Forelimb muscle (tissue), 1 donor: ENCODE results near the gene PGR. TPM values are rescaled to one million over a fixed set of nuclear protein-coding genes. Genes with fewer than 3 reads are reported as not detected.

Experiments used
- DNase-seq: peaks from one replicate; pipeline ENCODE4 v3.0.0-alpha.2; 2013; ENCODE audit warnings: low read depth
- polyA plus RNA-seq: library from polyadenylated mRNA; unstranded; fragments of 120-200 nt; gene quantifications from one replicate; pipeline ENCODE4 v1.2.1, GENCODE V29; 2013; ENCODE audit not compliant: insufficient read length

Gene PGR
- polyA plus RNA-seq, 1 donor = not detected

DNA sequence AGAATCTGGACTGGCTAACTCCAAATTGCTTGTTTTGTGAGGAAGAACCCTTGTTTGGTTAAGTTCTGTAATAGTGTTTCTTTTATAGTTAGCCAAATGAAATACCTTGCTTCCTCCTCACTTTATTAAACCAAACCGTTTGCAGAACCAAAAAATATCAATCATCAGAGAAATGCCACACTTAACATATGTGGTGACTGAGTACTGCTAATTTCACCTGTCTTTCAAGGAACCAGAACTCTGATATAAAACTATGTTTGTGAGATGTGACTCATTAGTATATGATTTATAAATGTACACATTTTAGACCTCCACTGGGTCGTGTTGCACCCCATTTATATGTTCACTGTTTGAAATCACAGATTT, 119.9 kb downstream of the PGR start:
- no peak for DNase-seq

DNA sequence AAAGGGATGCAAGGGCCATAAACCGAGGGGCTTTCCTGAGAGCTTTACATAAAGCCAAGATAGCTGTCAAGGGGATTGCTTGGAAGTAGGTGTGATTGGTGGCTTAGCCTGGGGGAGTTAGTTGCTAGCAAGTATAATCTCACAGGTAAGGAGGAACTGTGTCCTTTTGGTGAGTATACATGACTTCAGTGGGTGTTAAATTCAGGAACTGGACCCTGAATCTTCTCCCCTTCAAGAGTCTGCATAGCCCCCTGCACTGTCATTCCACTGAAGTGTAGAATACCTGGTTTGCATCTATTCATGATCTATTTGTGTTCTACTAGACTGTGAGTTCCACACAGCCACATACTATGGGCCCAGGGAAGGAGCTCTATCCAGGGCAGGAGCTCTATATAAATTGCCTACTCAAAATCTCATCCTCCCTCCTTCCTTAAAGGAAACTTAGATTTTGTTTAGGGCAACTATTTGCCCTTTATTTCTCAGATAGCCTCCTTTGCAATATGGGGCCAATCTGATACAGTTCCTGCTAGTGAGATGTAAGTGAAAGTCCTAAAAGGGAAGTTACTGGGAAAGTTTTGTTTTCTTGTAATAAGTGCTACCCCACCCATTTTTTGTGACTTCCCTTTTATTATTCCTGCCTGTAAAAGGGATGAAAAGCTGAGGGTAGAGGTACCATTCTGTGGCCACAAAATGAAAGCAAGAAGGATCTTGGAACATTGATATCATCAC, 120.5 kb downstream of the PGR start:
- DNase-seq = no peak

DNA sequence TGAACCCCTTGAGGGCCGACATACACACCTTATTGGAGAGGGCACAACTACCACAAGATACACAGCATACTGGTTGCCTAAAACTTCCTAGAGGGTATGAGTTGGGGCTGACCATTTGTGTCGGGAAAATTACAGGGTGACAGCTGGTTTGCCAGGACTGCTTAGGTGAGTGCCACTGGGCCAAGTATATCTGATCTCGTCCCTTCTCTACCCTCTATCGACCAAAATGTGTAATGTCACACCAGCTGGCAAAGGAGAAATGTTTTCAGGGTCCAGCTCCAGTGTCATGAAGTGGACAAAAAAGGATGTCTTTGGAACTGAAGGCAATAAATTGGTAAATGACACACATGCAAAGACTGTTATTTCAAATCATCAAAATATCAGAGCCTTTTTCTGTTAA, 126.1 kb downstream of the PGR start:
- DNase-seq = no peak

DNA sequence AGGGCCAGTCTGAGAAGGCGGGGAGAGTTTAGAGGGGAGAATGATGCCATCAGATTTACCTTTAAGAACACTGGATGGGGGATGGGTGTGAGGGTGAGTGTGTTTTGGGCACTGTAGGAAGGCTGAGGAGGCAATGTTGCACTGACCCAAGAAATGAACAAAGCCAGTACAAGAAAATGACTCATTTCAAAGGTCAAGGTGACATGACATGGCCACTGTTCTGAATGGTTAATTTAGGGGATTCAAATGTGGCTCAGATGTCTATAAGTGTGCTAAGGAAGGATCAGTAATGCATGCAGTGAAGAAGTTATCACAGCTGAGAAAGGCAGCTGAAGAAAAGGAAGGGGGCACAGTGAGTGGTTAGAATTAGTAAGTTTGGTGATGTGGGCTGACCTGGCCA, 129.9 kb downstream of the PGR start:
- no peak for DNase-seq

DNA sequence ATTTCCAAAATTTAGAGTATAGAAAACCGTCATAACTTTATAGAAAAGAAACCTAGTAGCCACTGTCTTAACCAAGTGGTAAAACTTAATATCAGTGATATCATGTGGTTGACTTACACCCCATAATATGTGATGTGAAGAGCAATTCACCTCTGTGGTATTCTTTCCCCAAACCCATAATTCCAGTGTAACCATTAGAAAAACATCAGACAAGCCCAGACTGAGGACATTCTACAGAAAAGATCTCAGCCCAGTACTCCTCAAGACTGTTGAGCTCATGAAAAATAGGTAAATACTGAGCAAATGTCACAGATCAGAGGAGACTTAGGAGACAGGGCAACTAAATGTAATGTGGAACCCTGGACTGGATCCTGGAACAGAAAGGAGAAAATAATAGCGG, 134.6 kb downstream of the PGR start:
- DNase-seq = no peak

DNA sequence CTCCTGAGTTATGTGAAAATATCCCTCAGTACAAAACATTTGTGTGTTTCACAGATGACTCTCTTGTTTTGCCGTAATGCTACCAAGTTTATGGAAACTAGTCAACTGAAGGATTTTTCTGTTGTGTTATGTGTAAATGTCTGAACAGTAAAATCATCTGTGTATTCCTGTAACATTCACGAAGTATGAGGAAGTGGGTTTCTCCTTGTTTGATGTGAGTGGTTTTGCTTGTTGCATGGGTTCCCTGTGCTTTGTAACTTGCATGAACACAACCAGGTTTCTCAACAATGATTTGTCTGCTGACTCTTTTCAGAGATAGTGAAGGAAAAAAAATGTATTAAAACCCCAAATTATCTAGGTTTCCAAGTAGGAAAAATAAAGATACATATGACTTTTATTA, 138.1 kb downstream of the PGR start:
- no peak for DNase-seq

DNA sequence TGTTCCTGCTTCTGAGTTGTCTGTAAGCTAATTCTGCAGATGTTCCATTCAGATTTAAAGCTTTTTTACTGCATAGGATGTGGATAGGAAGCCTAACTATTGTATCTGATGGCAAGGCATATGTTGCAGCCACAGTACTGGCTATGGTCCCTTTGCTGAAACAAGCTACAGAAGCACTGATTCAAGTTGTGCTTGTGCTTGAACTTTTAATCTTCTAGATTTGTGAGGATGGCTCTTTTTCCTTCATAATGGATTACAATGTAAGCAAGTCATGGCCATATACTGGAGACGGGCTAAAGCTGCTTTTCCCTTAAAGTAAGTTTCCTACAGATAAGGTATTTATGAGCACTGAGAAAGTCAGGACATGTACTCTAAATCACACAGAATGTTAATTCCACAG, 138.7 kb downstream of the PGR start:
- no peak for DNase-seq

DNA sequence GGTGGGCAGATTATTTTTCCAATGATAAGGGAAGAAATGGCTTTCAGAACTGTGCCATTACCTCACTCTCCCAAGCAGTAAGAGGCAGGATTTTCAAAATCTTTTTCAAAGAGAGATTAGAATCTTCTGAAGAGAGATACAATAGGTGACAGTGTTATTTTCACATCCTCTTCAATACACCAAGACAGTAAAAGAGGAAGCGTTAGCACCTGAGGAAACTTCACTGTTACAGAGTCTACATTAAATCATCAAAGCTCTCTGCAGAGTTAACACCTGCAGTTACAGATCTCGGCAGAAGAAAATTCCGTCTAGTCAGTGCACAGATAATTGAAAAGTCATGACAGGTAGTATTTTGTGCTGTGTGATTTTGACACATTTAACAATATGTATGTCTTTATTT, 144.9 kb downstream of the PGR start:
- no peak for DNase-seq

DNA sequence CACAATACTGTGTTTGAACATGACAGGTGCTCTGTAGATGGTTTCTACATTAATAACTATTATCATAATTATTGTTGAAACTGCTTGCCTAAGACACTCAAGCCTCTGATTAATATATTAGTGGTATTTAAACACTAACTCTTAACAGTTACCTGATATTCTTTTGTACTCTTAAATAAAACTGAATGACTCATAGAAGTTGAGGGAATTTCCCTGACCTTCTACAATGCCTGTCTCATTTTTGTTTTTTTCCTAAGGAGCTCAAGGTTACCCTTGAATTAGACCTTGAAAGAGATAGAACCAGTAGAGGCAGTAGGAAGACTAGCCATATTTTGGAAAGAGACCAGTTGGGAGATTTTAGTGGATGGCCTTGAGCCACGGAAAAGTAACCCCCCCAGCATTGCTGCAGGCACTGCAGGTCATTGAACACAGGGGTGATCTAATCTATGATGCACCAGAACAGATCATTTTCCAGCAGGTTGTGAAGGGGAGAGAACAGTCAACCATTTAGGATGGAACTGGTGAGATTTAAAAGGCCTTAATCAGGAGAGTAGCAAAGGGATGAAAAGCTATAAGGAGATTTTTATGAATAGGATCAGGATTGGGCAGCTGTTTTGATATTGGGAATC, 148.3 kb downstream of the PGR start:
- DNase-seq = no peak

DNA sequence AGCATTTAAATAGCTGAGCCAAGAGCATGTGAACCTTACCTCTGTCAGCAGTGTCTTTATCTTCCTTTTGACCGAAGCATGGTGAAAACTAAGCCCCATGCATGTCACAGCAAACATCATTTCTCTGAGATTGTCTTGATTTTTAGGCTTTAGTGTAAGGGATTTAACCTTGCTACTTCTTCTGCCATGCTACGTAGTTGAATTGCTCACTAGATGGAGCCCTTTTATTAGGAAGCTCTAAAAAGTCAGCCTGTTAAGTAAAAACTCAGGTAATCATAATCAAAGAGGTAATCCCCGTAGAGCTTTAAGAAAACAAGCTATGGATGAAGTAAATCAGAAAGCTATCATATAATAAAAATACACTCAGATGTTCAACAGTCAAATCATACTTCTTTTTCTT, 149.5 kb downstream of the PGR start:
- DNase-seq = no peak
